ENCODE results near the gene DYNLL2.

GRCh38 chr17:58136669-58137279, 53.6 kb downstream of the DYNLL2 start:
- TF ChIP-seq CTCF (IDR thresholded peaks at IDR 0.05; ENCODE audit: low read length): peak; percentile 25; the same call in 1 of the 2 replicates
- TF ChIP-seq EZH2 (optimal IDR thresholded peaks at IDR 0.05; ENCODE audit: low read depth, low read length): no peak

Data from MM.1S (cell line).